Muscle layer of duodenum (tissue), 2 donors: ENCODE results near the gene SCML1.

Source experiments
- H3K27ac ChIP-seq: one replicate; pipeline ENCODE4 v1.7.0; 2013; ENCODE audit warnings: mild to moderate bottlenecking, low read length
- H3K27me3 ChIP-seq: one replicate; pipeline ENCODE4 v1.7.0; 2013; ENCODE audit warnings: low read depth, mild to moderate bottlenecking, control low read depth, low read length
- H3K36me3 ChIP-seq, 2 donors: one replicate each; pipeline ENCODE4 v1.7.0; 2013; ENCODE audit warnings: low read length in 2 of 2, control low read depth in 1 of 2, mild to moderate bottlenecking in 1 of 2; ENCODE audit not compliant: insufficient read depth in 2 of 2, control insufficient read depth in 1 of 2
- H3K4me1 ChIP-seq, 2 donors: one replicate each; pipeline ENCODE4 v1.7.0; 2013; ENCODE audit warnings: low read length in 2 of 2, mild to moderate bottlenecking in 2 of 2, control low read depth in 1 of 2, moderate library complexity in 1 of 2; ENCODE audit not compliant: insufficient read depth in 2 of 2, control insufficient read depth in 1 of 2
- H3K4me3 ChIP-seq, 2 donors: one replicate each; pipeline ENCODE4 v1.7.0; 2013; ENCODE audit warnings: low read length in 2 of 2, low read depth in 1 of 2, mild to moderate bottlenecking in 1 of 2
- H3K9me3 ChIP-seq, 2 donors: one replicate each; pipeline ENCODE4 v1.7.0; 2013; ENCODE audit warnings: low read length in 2 of 2, control low read depth in 1 of 2, mild to moderate bottlenecking in 1 of 2; ENCODE audit not compliant: control insufficient read depth in 1 of 2
- donor health status: healthy.

The SCML1 gene

GRCh38 chrX:17801431-17801830, 64.1 kb downstream of the SCML1 start:
- no peaks in the 10 kb centered on the region for H3K27me3 ChIP-seq
- H3K4me3 ChIP-seq: no peak overlapping the region
- no peak overlapping the region for H3K27ac ChIP-seq

GRCh38 chrX:17802756-17803155, 65.5 kb downstream of the SCML1 start:
- Histone ChIP-seq H3K27ac (no peak overlapping the region), H3K36me3 (peaks cover 0 to 6% of the 10 kb centered on the region in 2 donors), H3K9me3 (no peaks in the 10 kb centered on the region), H3K4me3 (no peak overlapping the region), H3K27me3 (no peaks in the 10 kb centered on the region), H3K4me1 (no peaks in the 10 kb centered on the region)

More at GRCh38 chrX:17801431-17801830, 64.1 kb downstream of the SCML1 start:
- peaks cover 0 to 6% of the 10 kb centered on the region in 2 donors for H3K36me3 ChIP-seq
- no peaks in the 10 kb centered on the region for H3K4me1 ChIP-seq
- no peaks in the 10 kb centered on the region for H3K9me3 ChIP-seq

GRCh38 chrX:17803449-17803848, 66.2 kb downstream of the SCML1 start:
- Histone ChIP-seq H3K4me3 (no peak overlapping the region), H3K27ac (no peak overlapping the region), H3K27me3 (no peaks in the 10 kb centered on the region), H3K9me3 (no peaks in the 10 kb centered on the region), H3K4me1 (no peaks in the 10 kb centered on the region), H3K36me3 (peaks cover 0 to 6% of the 10 kb centered on the region in 2 donors)
